B cell (primary cell): ENCODE data around the gene PARD3B. TPM values are rescaled to one million over a fixed set of nuclear protein-coding genes. Genes with fewer than 3 reads are reported as not detected.

Source experiments
- ATAC-seq: fragments of 200-7000 bp; cut with Tn5 transposase; one replicate; pipeline ENCODE4 v1.10.0; 2021; ENCODE audit warnings: low read depth, mild to moderate bottlenecking, moderate number of reproducible peaks, moderate library complexity
- CTCF ChIA-PET: fragments of 350-600 bp; sonication (Branson Sonifier 250); formaldehyde crosslinking; loops from one replicate; lab custom pipeline; 2021; ENCODE audit warnings: antibody characterized with exemption, inconsistent platforms; lab: Charles Lee
- POLR2A ChIA-PET: fragments of 350-600 bp; sonication (Branson Sonifier 250); formaldehyde crosslinking; loops from one replicate; lab custom pipeline; 2021; ENCODE audit warnings: antibody characterized with exemption; lab: Charles Lee
- DNase-seq: peaks from one replicate; pipeline ENCODE4 v3.0.0; 2013
- H2AFZ ChIP-seq: 2 replicates; pipeline ENCODE4 v1.6.1; 2012; ENCODE audit warnings: mild to moderate bottlenecking, low read depth, low read length; ENCODE audit not compliant: insufficient read depth, poor library complexity, severe bottlenecking
- H3K27ac ChIP-seq, 2 donors: 1 replicate in 1 of 2; 2 replicates in 1 of 2; pipeline ENCODE4 v1.5.1; 2012 to 2013; ENCODE audit warnings: low read length in 2 of 2, mild to moderate bottlenecking in 2 of 2, moderate library complexity in 1 of 2
- H3K27me3 ChIP-seq, 4 experiments: fragments of 200-600 bp in 1 of 4; sonication (generic) in 1 of 4; replicated peaks in 1 of 4; 1 replicate in 2 of 4; 2 replicates in 2 of 4; pipeline versions ENCODE4 v1.6.1 to v1.7.0; 2013 to 2016; ENCODE audit warnings: low read length in 3 of 4, mild to moderate bottlenecking in 2 of 4, mixed read lengths in 1 of 4, moderate library complexity in 1 of 4; ENCODE audit not compliant: insufficient read depth in 4 of 4, control insufficient read depth in 3 of 4; ENCODE audit errors: control extremely low read depth in 1 of 4
- H3K36me3 ChIP-seq, 2 experiments: replicated peaks in 1 of 2; 1 replicate in 1 of 2; 2 replicates in 1 of 2; pipeline versions ENCODE4 v1.6.1 to v1.7.1; 2013; ENCODE audit warnings: low read length in 1 of 2; ENCODE audit not compliant: insufficient read depth in 2 of 2, control insufficient read depth in 1 of 2; ENCODE audit errors: control extremely low read depth in 1 of 2, extremely low read depth in 1 of 2
- H3K4me1 ChIP-seq, 2 donors: fragments of 200-600 bp in 1 of 2; sonication (generic) in 1 of 2; 1 replicate in 1 of 2; 2 replicates in 1 of 2; pipeline versions ENCODE4 v1.5.1 to v1.6.1; 2013 to 2017; ENCODE audit warnings: low read length in 2 of 2; ENCODE audit not compliant: control insufficient read depth in 2 of 2, insufficient read depth in 2 of 2
- H3K4me2 ChIP-seq: replicated peaks from 2 replicates; pipeline ENCODE3; 2012; ENCODE audit warnings: mild to moderate bottlenecking, low read depth, low read length; ENCODE audit not compliant: poor library complexity, severe bottlenecking
- H3K4me3 ChIP-seq, 5 experiments: fragments of 200-600 bp in 1 of 5; sonication (generic) in 1 of 5; 1 replicate in 3 of 5; 2 replicates in 2 of 5; pipeline versions ENCODE4 v1.5.1 to v1.7.0; 2011 to 2016; ENCODE audit warnings: low read length in 4 of 5, mild to moderate bottlenecking in 4 of 5, low read depth in 2 of 5, control low read depth in 1 of 5, moderate library complexity in 1 of 5; ENCODE audit not compliant: insufficient read depth in 1 of 5; ENCODE audit errors: control extremely low read depth in 1 of 5, extremely low read depth in 1 of 5
- H3K79me2 ChIP-seq: fragments of 200-600 bp; sonication (generic); one replicate; pipeline ENCODE4 v1.6.0; 2016; ENCODE audit warnings: low read length; ENCODE audit not compliant: control insufficient read depth, insufficient read depth
- H3K9ac ChIP-seq: fragments of 200-600 bp; sonication (generic); 2 replicates; pipeline ENCODE4 v1.6.1; 2017; ENCODE audit warnings: mild to moderate bottlenecking, low read length, moderate library complexity
- H3K9me3 ChIP-seq, 3 donors: one replicate each; pipeline versions ENCODE4 v1.6.1 to v1.7.1; 2013; ENCODE audit warnings: low read length in 2 of 3; ENCODE audit not compliant: control insufficient read depth in 2 of 3, insufficient read depth in 1 of 3; ENCODE audit errors: control extremely low read depth in 1 of 3
- H4K20me1 ChIP-seq: 2 replicates; pipeline ENCODE4 v1.6.0; 2012; ENCODE audit warnings: mild to moderate bottlenecking, low read length; ENCODE audit not compliant: insufficient read depth, control insufficient read depth, poor library complexity, severe bottlenecking
- H3K27ac Mint-ChIP-seq: one replicate; pipeline ENCODE4 v1.8.0; 2021; ENCODE audit warnings: mixed read lengths
- H3K27me3 Mint-ChIP-seq: one replicate; pipeline ENCODE4 v1.8.0; 2021; ENCODE audit warnings: mixed read lengths
- H3K4me1 Mint-ChIP-seq: one replicate; pipeline ENCODE4 v1.8.0; 2021; ENCODE audit warnings: mixed read lengths
- H3K4me3 Mint-ChIP-seq: one replicate; pipeline ENCODE4 v1.8.0; 2021; ENCODE audit warnings: mixed read lengths
- H3K9me3 Mint-ChIP-seq: one replicate; pipeline ENCODE4 v1.8.0; 2022; ENCODE audit warnings: mixed read lengths; ENCODE audit not compliant: insufficient read depth
- EZH2 ChIP-seq: IDR thresholded peaks from 2 replicates; pipeline ENCODE4 v1.6.1; 2012; ENCODE audit warnings: borderline replicate concordance, low read depth, mild to moderate bottlenecking, moderate library complexity, low read length; ENCODE audit not compliant: insufficient read depth, poor library complexity, severe bottlenecking
- WGBS: methylation state at CpG from one replicate; pipeline ENCODE4 v1.1.5; 2013; ENCODE audit warnings: missing lambda C conversion rate; ENCODE audit not compliant: insufficient coverage; 5-methylcytosine and 5-hydroxymethylcytosine counted together
- intact Hi-C: fragments of 100-400 bp; cut with micrococcal nuclease; formaldehyde crosslinking; loops from one replicate; pipeline ENCODE4 v1.10.0; 2022
- polyA plus RNA-seq: library from polyadenylated mRNA; depleted of rRNA; stranded (reverse); fragments of >200 nt; gene quantifications from 2 replicates; pipeline ENCODE4 v1.2.3, GENCODE V29; 2012
- total RNA-seq, 2 donors: library from RNA; stranded (reverse); fragments of 120-200 nt in 1 of 2; gene quantifications; 1 replicate in 1 of 2; 2 replicates in 1 of 2; pipeline versions ENCODE4 v1.2.3 to v1.2.4, GENCODE V29; 2013 to 2022
- TF ChIP-seq, protein P1 (sequence below): fragments of 200-600 bp; IDR thresholded peaks from one replicate; pipeline ENCODE4 v1.8.0; 2022; ENCODE audit warnings: antibody characterized with exemption, mild to moderate bottlenecking

Gene PARD3B
- total and polyA plus RNA-seq, 2 donors (not counting 1 experiment from before 2014, with no cell fraction given) = not detected

DNA sequence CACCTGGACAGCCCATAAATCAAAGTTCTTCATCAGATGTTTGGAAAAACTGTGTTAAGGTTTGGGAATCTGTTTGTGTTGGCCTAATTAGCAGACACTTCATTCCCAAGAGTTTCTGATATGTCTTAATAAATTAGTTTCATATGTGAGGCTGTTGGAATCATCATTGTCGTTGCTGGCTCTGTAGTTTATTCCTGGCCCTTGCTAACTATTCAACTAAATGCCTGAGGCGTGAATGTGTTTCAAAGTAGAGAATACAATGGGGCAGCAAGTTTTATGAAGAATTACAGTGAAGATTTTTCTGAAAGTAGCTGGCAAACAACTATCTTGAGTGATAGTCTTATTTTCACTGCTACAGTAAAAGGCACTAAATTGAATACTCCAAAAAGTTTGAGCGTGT is 141.1 kb downstream of the PARD3B start:
- Mint-ChIP-seq H3K4me1 (no peaks in the 10 kb centered on the region), H3K4me3 (no peak overlapping the region), H3K27ac (no peak overlapping the region), H3K9me3 (no peaks in the 10 kb centered on the region), H3K27me3 (no peaks in the 10 kb centered on the region)
- H3K4me1 ChIP-seq = no peaks in the 10 kb centered on the region
- no peaks in the 10 kb centered on the region for H4K20me1 ChIP-seq
- ATAC-seq (no peak), DNase-seq (no peak)
- no peak overlapping the region for H3K4me3 ChIP-seq
- H3K27ac ChIP-seq = no peak overlapping the region
- intact Hi-C loops = no loop called here
- H2AFZ ChIP-seq = no peak overlapping the region
- POLR2A ChIA-PET = no interaction called here
- TF ChIP-seq, protein P1, sequence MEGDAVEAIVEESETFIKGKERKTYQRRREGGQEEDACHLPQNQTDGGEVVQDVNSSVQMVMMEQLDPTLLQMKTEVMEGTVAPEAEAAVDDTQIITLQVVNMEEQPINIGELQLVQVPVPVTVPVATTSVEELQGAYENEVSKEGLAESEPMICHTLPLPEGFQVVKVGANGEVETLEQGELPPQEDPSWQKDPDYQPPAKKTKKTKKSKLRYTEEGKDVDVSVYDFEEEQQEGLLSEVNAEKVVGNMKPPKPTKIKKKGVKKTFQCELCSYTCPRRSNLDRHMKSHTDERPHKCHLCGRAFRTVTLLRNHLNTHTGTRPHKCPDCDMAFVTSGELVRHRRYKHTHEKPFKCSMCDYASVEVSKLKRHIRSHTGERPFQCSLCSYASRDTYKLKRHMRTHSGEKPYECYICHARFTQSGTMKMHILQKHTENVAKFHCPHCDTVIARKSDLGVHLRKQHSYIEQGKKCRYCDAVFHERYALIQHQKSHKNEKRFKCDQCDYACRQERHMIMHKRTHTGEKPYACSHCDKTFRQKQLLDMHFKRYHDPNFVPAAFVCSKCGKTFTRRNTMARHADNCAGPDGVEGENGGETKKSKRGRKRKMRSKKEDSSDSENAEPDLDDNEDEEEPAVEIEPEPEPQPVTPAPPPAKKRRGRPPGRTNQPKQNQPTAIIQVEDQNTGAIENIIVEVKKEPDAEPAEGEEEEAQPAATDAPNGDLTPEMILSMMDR = no peak
- TF ChIP-seq EZH2 = no peak
- H3K9ac ChIP-seq = no peak overlapping the region
- CTCF ChIA-PET = no interaction called here
- no peaks in the 10 kb centered on the region for H3K79me2 ChIP-seq
- no peaks in the 10 kb centered on the region for H3K9me3 ChIP-seq
- no CpG with 5 or more reads among the region's 3 CpGs for WGBS
- H3K4me2 ChIP-seq = no peak overlapping the region
- no peaks in the 10 kb centered on the region for H3K36me3 ChIP-seq
- no peaks in the 10 kb centered on the region for H3K27me3 ChIP-seq

DNA sequence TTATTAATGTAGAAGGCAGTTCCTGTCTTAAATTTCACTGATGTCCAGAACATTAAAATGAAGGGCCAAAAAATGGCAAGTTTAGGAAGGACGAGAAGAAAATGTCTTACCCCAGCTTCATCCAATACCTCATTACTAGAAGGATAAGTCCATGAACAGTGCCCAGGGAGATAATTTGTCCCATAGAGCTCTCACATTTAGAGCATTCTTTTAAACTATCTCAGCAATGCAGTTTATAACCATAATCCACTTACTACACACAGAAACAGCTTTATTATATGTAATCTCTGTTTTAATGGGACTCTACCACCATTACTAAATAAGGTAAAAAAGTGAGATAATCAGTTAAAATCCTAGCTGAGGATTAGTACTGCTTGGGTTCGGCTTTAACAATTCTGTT is 142.5 kb downstream of the PARD3B start:
- H2AFZ ChIP-seq = no peak overlapping the region
- DNase-seq (no peak), ATAC-seq (no peak)
- no peaks in the 10 kb centered on the region for H3K4me1 ChIP-seq
- H3K27ac Mint-ChIP-seq = no peak overlapping the region
- no CpG with 5 or more reads among the region's 2 CpGs for WGBS
- no peaks in the 10 kb centered on the region for H3K79me2 ChIP-seq
- no peak overlapping the region for H3K4me3 ChIP-seq
- no peaks in the 10 kb centered on the region for H3K9me3 ChIP-seq
- no peak overlapping the region for H3K4me3 Mint-ChIP-seq
- H3K4me2 ChIP-seq = no peak overlapping the region
- no peaks in the 10 kb centered on the region for H3K27me3 ChIP-seq
- no peaks in the 10 kb centered on the region for H3K27me3 Mint-ChIP-seq
- no peaks in the 10 kb centered on the region for H3K36me3 ChIP-seq
- TF ChIP-seq, protein P1 = no peak
- TF ChIP-seq EZH2 = no peak
- H3K9me3 Mint-ChIP-seq = no peaks in the 10 kb centered on the region
- no peaks in the 10 kb centered on the region for H4K20me1 ChIP-seq
- ChIA-PET POLR2A (no interaction called here), CTCF (no interaction called here)
- no peaks in the 10 kb centered on the region for H3K4me1 Mint-ChIP-seq
- no peak overlapping the region for H3K27ac ChIP-seq
- no peak overlapping the region for H3K9ac ChIP-seq
- intact Hi-C loops = no loop called here
